Gastrocnemius medialis (tissue), 4 donors: ENCODE measurements around the gene HDGFL2. TPM values are rescaled to one million over a fixed set of nuclear protein-coding genes. Genes with fewer than 3 reads are reported as not detected.

Experiments
- ATAC-seq, 2 donors: fragments of 150-250 bp; one replicate each; pipeline ENCODE4 v1.9.1; 2016
- DNase-seq, 2 donors: peaks; one replicate each; pipeline ENCODE4 v3.0.0-alpha.2; 2019
- H3K27ac ChIP-seq, 4 donors: fragments of 200-600 bp; sonication (generic); 1 replicate in 1 of 4; 2 replicates in 3 of 4; pipeline ENCODE4 v1.5.1; 2016 to 2018; ENCODE audit warnings: mild to moderate bottlenecking in 2 of 4, moderate library complexity in 1 of 4
- H3K27me3 ChIP-seq, 3 donors: fragments of 200-600 bp; sonication (generic) in 2 of 3; 1 replicate in 1 of 3; 2 replicates in 2 of 3; pipeline versions ENCODE4 v1.5.1 to v1.6.0; 2016 to 2019; ENCODE audit warnings: mild to moderate bottlenecking in 1 of 3, moderate library complexity in 1 of 3
- H3K36me3 ChIP-seq, 2 donors: fragments of 200-600 bp; sonication (generic) in 1 of 2; one replicate each; pipeline ENCODE4 v1.5.1; 2017 to 2018
- H3K4me1 ChIP-seq, 2 donors: fragments of 200-600 bp; sonication (generic) in 1 of 2; one replicate each; pipeline ENCODE4 v1.5.1; 2016 to 2017; ENCODE audit warnings: mild to moderate bottlenecking in 2 of 2
- H3K4me3 ChIP-seq, 4 donors: fragments of 200-600 bp; sonication (generic) in 3 of 4; 1 replicate in 1 of 4; 2 replicates in 3 of 4; pipeline ENCODE4 v1.5.1; 2016 to 2019; ENCODE audit warnings: mild to moderate bottlenecking in 2 of 4
- H3K9me3 ChIP-seq, 3 donors: fragments of 200-600 bp; sonication (generic) in 2 of 3; 1 replicate in 1 of 3; 2 replicates in 2 of 3; pipeline ENCODE4 v1.5.1; 2016 to 2019
- CTCF ChIP-seq, 5 experiments: fragments of 450-650 bp in 3 of 5; fragments of 200-600 bp in 2 of 5; sonication (generic) in 2 of 5; IDR thresholded peaks in 4 of 5; conservative IDR thresholded peaks in 1 of 5; 1 replicate in 4 of 5; 2 replicates in 1 of 5; pipeline ENCODE4 v1.5.1; 2016 to 2019; ENCODE audit warnings: antibody characterized with exemption in 5 of 5, mild to moderate bottlenecking in 3 of 5, moderate library complexity in 3 of 5
- POLR2A ChIP-seq, 2 donors: fragments of 450-650 bp; IDR thresholded peaks; one replicate each; pipeline ENCODE4 v1.6.1; 2017; ENCODE audit warnings: antibody characterized with exemption in 2 of 2, mild to moderate bottlenecking in 2 of 2, moderate library complexity in 2 of 2
- in situ Hi-C, 4 donors: fragments of 200-750 bp; cut with MboI; loops; one replicate each; pipeline versions ENCODE4 v1.15.0 to v1.8.0; 2017; ENCODE audit warnings: low sequenced_read_pairs in 4 of 4
- intact Hi-C: fragments of 100-400 bp; cut with DNase I; formaldehyde crosslinking; loops from one replicate; pipeline ENCODE4 v1.15.1; 2023; ENCODE audit warnings: low total_unique reads
- total RNA-seq, 4 donors: library from RNA; depleted of rRNA; stranded (reverse); fragments of >200 nt; gene quantifications; one replicate each; pipeline versions ENCODE4 v1.1.0 to v1.2.3, GENCODE V29; 2016

The HDGFL2 gene
- total RNA-seq, 4 donors from 2014 or later, result 46.5 to 83.2 (median 56.1) TPM

- DNase-seq (no peak), ATAC-seq (no peak)
- TF ChIP-seq CTCF (IDR thresholded peaks at IDR 0.05 in 4 of 5, conservative IDR thresholded peaks at IDR 0.05 in 1 of 5) (no peak), POLR2A (IDR thresholded peaks at IDR 0.05) (no peak)
- in situ Hi-C loops (no loop called here), intact Hi-C loops (no loop called here)
- Histone ChIP-seq H3K4me1 (no peaks in the 10 kb centered on the region), H3K27ac (no peak overlapping the region), H3K4me3 (no peak overlapping the region), H3K36me3 (peaks cover 0 to 34% of the 10 kb centered on the region in 2 donors), H3K27me3 (no peaks in the 10 kb centered on the region), H3K9me3 (no peaks in the 10 kb centered on the region)
These were observed 42.8 kb upstream of the HDGFL2 start for GRCh38 chr19:4429256-4429655.

DNA sequence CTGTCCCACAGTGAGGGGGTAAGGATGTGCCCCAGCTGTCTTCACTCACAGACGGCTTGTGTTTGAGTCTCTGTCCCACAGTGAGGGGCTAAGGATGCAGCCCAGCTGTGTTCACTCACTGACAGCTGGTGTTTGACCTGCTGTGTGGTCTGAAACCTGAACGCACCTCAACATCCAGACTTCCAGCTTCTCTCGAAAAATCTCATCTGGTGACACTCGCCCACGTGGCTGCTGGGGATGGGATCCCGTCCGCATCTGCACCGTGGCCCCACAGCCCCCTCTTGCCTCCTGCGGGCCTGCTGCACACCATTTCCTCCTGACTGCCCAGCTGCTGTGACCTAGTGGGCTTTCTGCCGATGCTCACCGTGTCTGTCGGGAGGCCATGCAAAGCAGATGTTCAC lies 42.3 kb upstream of the HDGFL2 start:
- peaks cover 0 to 34% of the 10 kb centered on the region in 2 donors for H3K36me3 ChIP-seq
- H3K4me1 ChIP-seq, result no peaks in the 10 kb centered on the region
- intact Hi-C loops, result no loop called here
- H3K4me3 ChIP-seq, result no peak overlapping the region
- TF ChIP-seq CTCF (IDR thresholded peaks at IDR 0.05 in 4 of 5, conservative IDR thresholded peaks at IDR 0.05 in 1 of 5) (no peak), POLR2A (IDR thresholded peaks at IDR 0.05) (no peak)
- ATAC-seq (no peak), DNase-seq (no peak)
- H3K27me3 ChIP-seq, result no peaks in the 10 kb centered on the region
- no peak overlapping the region for H3K27ac ChIP-seq
- H3K9me3 ChIP-seq, result no peaks in the 10 kb centered on the region
- in situ Hi-C loops, result no loop called here

DNA sequence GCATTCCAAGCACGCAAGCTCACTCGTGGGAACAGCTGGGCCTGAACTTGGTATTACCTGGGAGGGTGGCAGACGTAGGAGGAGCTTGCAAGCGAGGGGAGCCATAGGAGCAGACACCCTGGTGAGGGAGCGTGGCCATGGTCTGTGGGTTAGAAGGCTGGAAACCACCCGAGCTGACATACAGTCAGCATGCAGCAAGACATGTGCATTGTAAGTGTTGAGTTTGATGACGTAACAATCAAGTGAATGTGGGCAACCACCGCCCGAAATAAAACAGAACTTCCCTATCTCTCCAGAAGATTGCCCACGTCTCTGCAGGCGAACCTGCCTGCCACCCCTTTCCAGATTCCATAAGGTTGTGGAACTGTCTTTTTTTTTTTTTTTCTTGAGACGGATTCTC lies 41.3 kb upstream of the HDGFL2 start:
- Histone ChIP-seq H3K36me3 (peaks cover 0 to 34% of the 10 kb centered on the region in 2 donors), H3K4me3 (no peak overlapping the region), H3K27ac (no peak overlapping the region), H3K27me3 (no peaks in the 10 kb centered on the region), H3K9me3 (no peaks in the 10 kb centered on the region), H3K4me1 (no peaks in the 10 kb centered on the region)
- no peak for DNase-seq
- TF ChIP-seq CTCF (IDR thresholded peaks at IDR 0.05 in 4 of 5, conservative IDR thresholded peaks at IDR 0.05 in 1 of 5) (no peak), POLR2A (IDR thresholded peaks at IDR 0.05) (no peak)
- in situ Hi-C loops, result no loop called here
- no peak for ATAC-seq
- intact Hi-C loops, result no loop called here

DNA sequence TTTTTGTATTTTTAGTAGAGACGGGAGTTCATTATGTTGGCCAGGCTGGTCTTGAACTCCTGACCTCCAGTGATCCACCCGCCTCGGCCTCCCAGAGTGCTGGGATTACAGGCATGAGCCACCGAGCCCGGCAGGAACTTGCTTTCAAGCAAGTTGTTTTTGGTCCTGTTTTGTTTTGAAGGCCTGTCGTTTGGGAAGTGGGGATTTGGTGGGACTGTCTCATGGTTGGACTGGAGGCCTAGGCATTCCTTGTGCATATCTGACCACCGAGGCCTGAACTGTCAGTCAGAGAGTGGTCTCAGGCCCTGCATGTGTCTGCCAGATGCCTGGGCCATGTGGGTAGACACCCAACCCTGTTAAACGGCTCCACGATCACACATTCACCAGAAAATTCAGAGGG lies 40.8 kb upstream of the HDGFL2 start:
- H3K4me3 ChIP-seq, result no peak overlapping the region
- in situ Hi-C loops (no loop called here), intact Hi-C loops (no loop called here)
- ATAC-seq (no peak), DNase-seq (no peak)
- no peaks in the 10 kb centered on the region for H3K9me3 ChIP-seq
- TF ChIP-seq CTCF (IDR thresholded peaks at IDR 0.05 in 4 of 5, conservative IDR thresholded peaks at IDR 0.05 in 1 of 5) (no peak), POLR2A (IDR thresholded peaks at IDR 0.05) (no peak)
- H3K36me3 ChIP-seq, result peaks cover 0 to 34% of the 10 kb centered on the region in 2 donors
- no peaks in the 10 kb centered on the region for H3K27me3 ChIP-seq
- H3K27ac ChIP-seq, result no peak overlapping the region
- no peaks in the 10 kb centered on the region for H3K4me1 ChIP-seq
